ENCODE data around the gene CDC5L.

The CDC5L gene

GRCh38 chr6:44494011-44494501 is 106.5 kb downstream of the CDC5L start:
- Histone ChIP-seq H3K79me2 (ENCODE audit: insufficient read depth, low read length) (no peaks in the 10 kb centered on the region), H4K20me1 (ENCODE audit: insufficient read depth, low read length) (no peaks in the 10 kb centered on the region), H3K4me3 (ENCODE audit: low read depth, low read length, poor library complexity, severe bottlenecking) (no peak overlapping the region), H3K9me3 (ENCODE audit: low read length) (no peaks in the 10 kb centered on the region), H3K9ac (ENCODE audit: low read length) (no peak overlapping the region), H3K4me1 (ENCODE audit: insufficient read depth, low read length, severe bottlenecking) (no peaks in the 10 kb centered on the region), H2AFZ (ENCODE audit: low read length) (no peak overlapping the region), H3K36me3 (ENCODE audit: insufficient read depth, low read length) (no peaks in the 10 kb centered on the region), H3K4me2 (ENCODE audit: low read length) (no peak overlapping the region), H3F3A (ENCODE audit: insufficient read depth, low read length) (no peaks in the 10 kb centered on the region), H3K27ac (ENCODE audit: low read depth, low read length, poor library complexity, severe bottlenecking) (no peak overlapping the region), H3K27me3 (ENCODE audit: insufficient read depth, low read length) (peaks cover 8% of the 10 kb centered on the region), H3K9me2 (ENCODE audit: low read depth, low read length) (no peaks in the 10 kb centered on the region)
- TF ChIP-seq EZH2 (IDR thresholded peaks at IDR 0.05; ENCODE audit: borderline replicate concordance, low read length) (no peak), CTCF (IDR thresholded peaks at IDR 0.05; ENCODE audit: low read length) (0 out of 2 replicates have a peak, but pooled peaks have one; percentile 6)

DNA sequence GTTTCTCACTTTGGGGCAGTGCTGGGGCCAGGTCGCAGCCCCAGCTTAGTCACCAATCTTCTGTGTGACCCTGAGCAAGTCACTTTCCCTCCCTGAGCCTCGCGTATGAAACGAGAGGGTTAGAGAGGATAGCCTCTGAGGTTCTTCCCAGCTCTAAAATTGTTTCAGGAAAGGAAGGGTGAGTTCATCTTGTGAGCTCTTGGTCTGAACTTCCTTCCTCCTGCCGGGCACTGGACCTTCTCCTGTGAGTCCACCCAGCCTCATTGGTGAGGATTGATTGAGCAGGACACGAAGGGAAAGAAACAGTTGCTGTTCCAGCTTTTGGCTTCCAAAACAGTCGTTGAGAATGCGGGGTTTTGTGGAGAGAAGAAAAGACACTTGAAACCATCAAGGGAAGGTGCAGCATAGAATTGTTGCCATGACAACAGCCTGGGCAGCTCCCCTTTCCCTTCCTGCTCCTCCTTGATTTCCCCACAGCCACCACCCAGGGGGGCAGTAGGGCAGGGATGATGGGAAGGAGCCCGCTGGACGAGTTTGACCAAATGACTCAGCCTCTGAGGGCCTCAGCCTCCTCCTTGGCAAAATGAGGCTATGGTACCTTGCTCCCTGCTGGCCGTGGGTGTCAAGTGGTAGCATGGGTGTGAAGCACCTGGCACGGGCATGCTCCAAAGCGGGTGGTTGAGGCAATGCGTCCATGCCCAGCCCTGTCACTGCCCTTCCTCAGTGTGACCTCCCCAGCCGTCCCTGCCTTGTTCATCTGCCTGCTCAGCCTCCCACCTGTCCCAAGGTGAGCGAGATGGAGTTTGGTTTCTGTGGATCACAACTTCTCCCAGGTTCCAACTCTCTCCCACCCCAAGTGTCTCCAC is 107.8 kb downstream of the CDC5L start:
- Histone ChIP-seq H3F3A (ENCODE audit: insufficient read depth, low read length) (no peaks in the 10 kb centered on the region), H3K36me3 (ENCODE audit: insufficient read depth, low read length) (no peaks in the 10 kb centered on the region), H3K9me2 (ENCODE audit: low read depth, low read length) (no peaks in the 10 kb centered on the region), H3K4me1 (ENCODE audit: insufficient read depth, low read length, severe bottlenecking) (no peaks in the 10 kb centered on the region), H3K27ac (ENCODE audit: low read depth, low read length, poor library complexity, severe bottlenecking) (no peak overlapping the region), H3K4me3 (ENCODE audit: low read depth, low read length, poor library complexity, severe bottlenecking) (no peak overlapping the region), H3K27me3 (ENCODE audit: insufficient read depth, low read length) (peaks cover 8% of the 10 kb centered on the region), H2AFZ (ENCODE audit: low read length) (no peak overlapping the region), H4K20me1 (ENCODE audit: insufficient read depth, low read length) (no peaks in the 10 kb centered on the region), H3K9me3 (ENCODE audit: low read length) (no peaks in the 10 kb centered on the region), H3K79me2 (ENCODE audit: insufficient read depth, low read length) (no peaks in the 10 kb centered on the region), H3K4me2 (ENCODE audit: low read length) (no peak overlapping the region), H3K9ac (ENCODE audit: low read length) (no peak overlapping the region)
- no peak for TF ChIP-seq CTCF (IDR thresholded peaks at IDR 0.05; ENCODE audit: low read length)
- no peak for TF ChIP-seq EZH2 (IDR thresholded peaks at IDR 0.05; ENCODE audit: borderline replicate concordance, low read length)

DNA sequence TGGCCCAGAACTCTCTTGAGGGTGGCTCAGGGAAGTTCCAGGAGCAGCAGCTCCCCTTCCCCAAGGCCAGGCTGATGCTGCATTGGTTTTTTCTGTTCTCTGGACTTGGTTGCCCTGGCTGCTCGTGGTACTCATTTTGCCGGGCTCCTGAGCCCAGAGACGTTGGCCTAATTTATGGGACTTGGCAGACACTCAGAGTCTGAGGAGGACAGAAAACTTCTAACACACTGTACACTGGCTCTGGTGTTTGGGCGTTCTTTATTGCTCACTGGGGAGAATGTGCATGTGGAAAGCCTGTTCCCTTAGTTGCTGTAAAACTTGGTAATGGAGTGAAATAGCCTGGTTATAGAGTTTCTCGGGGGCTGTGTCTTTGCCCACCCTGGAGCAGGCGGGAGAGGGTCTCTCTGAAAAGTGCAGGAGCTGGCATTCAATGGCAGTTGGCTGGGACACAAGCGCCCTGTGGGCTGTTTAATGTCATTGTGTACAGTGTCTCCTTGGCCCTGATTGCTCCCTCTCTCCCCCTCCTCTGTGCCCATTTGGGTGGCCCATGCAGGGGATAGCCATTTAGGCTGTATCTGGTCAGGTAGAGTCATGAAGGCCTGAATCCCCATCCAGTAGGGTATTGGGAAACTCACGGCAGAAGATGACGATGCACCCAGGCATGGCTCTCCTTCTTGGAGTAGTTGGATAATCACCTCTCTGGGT is 109.3 kb downstream of the CDC5L start:
- Histone ChIP-seq H3K27me3 (ENCODE audit: insufficient read depth, low read length) (peaks cover 8% of the 10 kb centered on the region), H3K9me3 (ENCODE audit: low read length) (no peaks in the 10 kb centered on the region), H3K27ac (ENCODE audit: low read depth, low read length, poor library complexity, severe bottlenecking) (no peak overlapping the region), H3K9ac (ENCODE audit: low read length) (no peak overlapping the region), H4K20me1 (ENCODE audit: insufficient read depth, low read length) (no peaks in the 10 kb centered on the region), H3K9me2 (ENCODE audit: low read depth, low read length) (no peaks in the 10 kb centered on the region), H2AFZ (ENCODE audit: low read length) (no peak overlapping the region), H3K36me3 (ENCODE audit: insufficient read depth, low read length) (no peaks in the 10 kb centered on the region), H3F3A (ENCODE audit: insufficient read depth, low read length) (no peaks in the 10 kb centered on the region), H3K79me2 (ENCODE audit: insufficient read depth, low read length) (no peaks in the 10 kb centered on the region), H3K4me3 (ENCODE audit: low read depth, low read length, poor library complexity, severe bottlenecking) (no peak overlapping the region), H3K4me2 (ENCODE audit: low read length) (no peak overlapping the region), H3K4me1 (ENCODE audit: insufficient read depth, low read length, severe bottlenecking) (no peaks in the 10 kb centered on the region)
- TF ChIP-seq EZH2 (IDR thresholded peaks at IDR 0.05; ENCODE audit: borderline replicate concordance, low read length) (no peak), CTCF (IDR thresholded peaks at IDR 0.05; ENCODE audit: low read length) (no peak)

Data from OCI-LY1 (cell line).